Measurements from ENCODE around the gene PNKP. TPM values are rescaled to one million over a fixed set of nuclear protein-coding genes. Genes with fewer than 3 reads are reported as not detected.

The PNKP gene
- total RNA-seq, 1 experiment from 2014 or later: 146 TPM

GRCh38 chr19:49816590-49816989, 50.8 kb downstream of the PNKP start (continued):
- no peak for TF ChIP-seq JUN (CRISPR knock-in tag; IDR thresholded peaks at IDR 0.05)
- no peak for TF ChIP-seq ZNF671 (CRISPR knock-in tag; IDR thresholded peaks at IDR 0.05)
- no peak for TF ChIP-seq ZNF317 (CRISPR knock-in tag; IDR thresholded peaks at IDR 0.05; ENCODE audit: borderline replicate concordance, low read depth)
- TF ChIP-seq KAT7 (CRISPR knock-in tag; IDR thresholded peaks at IDR 0.05; ENCODE audit: borderline replicate concordance): no peak

- H3K4me3 Mint-ChIP-seq: no peak overlapping the region
- peak overlapping the region; percentile 92 for H3K27ac Mint-ChIP-seq
- ChIA-PET POLR2A (interaction anchor here (0.9 to 1.5 kb wide), 4 partner anchors 12 to 138 kb away, joined by 5 to 11 read pairs (median 6); partner anchors contain the start of gene PTOV1), CTCF (interaction anchor here (1.0 to 2.5 kb wide), 14 partner anchors 9 to 174 kb away, joined by 3 to 22 read pairs (median 6); partner anchors contain the start of genes ADM5, AP2A1, PTOV1 and RRAS)
- no peak for DNase-seq (ENCODE audit: low spot score)
- H3K36me3 Mint-ChIP-seq: peaks cover 5% of the 10 kb centered on the region; the same call in 1 of the 2 replicates
- H3K9me3 Mint-ChIP-seq: no peaks in the 10 kb centered on the region
- ATAC-seq: no peak
- peaks cover 5% of the 10 kb centered on the region; the same call in 1 of the 2 replicates for H3K27me3 Mint-ChIP-seq (ENCODE audit: low read depth)
- TF ChIP-seq ZNF671 (CRISPR knock-in tag; IDR thresholded peaks at IDR 0.05): no peak
- no peak for TF ChIP-seq GABPB1 (CRISPR knock-in tag; IDR thresholded peaks at IDR 0.05)
- TF ChIP-seq PRRX2 (CRISPR knock-in tag; IDR thresholded peaks at IDR 0.05): no peak
- H3K4me1 Mint-ChIP-seq: peaks cover 25% of the 10 kb centered on the region
Measured at GRCh38 chr19:49814010-49814409, 53.4 kb downstream of the PNKP start.

DNA sequence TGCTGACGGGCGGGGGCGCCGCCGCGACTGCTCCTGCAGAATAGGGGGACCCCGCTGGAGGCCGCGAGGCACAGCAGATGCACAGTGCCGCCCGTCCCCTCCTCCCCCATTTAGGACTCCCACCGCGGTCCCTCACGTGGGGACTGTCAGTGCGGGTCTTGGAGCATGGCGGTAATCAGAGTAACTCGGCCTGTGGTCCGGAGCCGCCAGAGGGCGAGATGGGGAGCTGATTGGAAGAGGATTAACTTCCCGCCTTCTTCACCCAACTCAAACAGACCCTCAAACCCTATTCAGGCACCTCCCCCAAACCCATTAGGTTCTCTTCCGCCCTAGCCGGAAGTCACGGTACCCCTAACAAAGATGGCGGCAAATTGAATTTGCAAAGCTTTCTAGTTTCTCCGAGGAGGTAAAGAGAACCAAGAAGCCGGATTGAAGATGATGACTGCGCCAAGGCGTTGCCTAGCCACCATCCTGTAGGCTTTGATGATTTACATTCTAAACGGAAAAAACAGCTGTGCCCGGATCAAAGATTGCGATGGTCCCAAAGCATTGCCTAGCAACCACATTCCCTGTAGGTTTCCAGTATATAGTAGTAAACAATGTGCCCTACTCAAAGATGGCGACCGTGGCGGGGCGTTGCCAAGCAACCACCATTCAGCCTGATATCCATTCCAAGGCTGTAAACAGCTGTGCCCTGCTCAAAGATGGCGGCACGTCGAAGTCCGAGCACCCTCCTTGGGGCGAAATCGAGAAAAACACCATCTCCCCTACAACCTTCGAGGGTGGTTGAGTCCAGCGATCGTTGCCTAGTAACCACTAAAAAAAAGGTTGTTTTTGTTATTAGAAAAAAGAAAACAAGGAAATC, 54.1 kb downstream of the PNKP start, which contains the start of gene FUZ:
Gene FUZ, minus strand, starts transcription at position 296 of the 865 bp plus-strand sequence. Its CDS starts 186 bp downstream, at position 110.
- peak; percentile 98 for DNase-seq (ENCODE audit: low spot score)
- Mint-ChIP-seq H3K4me3 (peak within 1 kb of the TSS; percentile 90), H3K27ac (peak within 1 kb of the TSS; percentile 98), H3K9me3 (no peaks in the 10 kb centered on the region), H3K4me1 (peaks cover 26% of the 10 kb centered on the region), H3K36me3 (peaks cover 5% of the 10 kb centered on the region; the same call in 1 of the 2 replicates), H3K27me3 (ENCODE audit: low read depth) (peaks cover 5% of the 10 kb centered on the region; the same call in 1 of the 2 replicates)
- CTCF ChIA-PET: interaction anchor here (0.5 to 2.5 kb wide), 22 partner anchors 9 to 820 kb away, joined by 3 to 22 read pairs (median 4); partner anchors contain the start of genes ADM5, AP2A1, PTOV1 and RRAS
- POLR2A ChIA-PET: interaction anchor here (0.6 to 1.5 kb wide), 8 partner anchors 11 to 173 kb away, joined by 3 to 11 read pairs (median 6); partner anchors contain the start of genes PTOV1 and RRAS
- ATAC-seq: peak; percentile 63
- no peak for TF ChIP-seq CTCF (IDR thresholded peaks at IDR 0.05)
- no peak for TF ChIP-seq RORB (CRISPR knock-in tag; IDR thresholded peaks at IDR 0.05)
- TF ChIP-seq, protein P1, sequence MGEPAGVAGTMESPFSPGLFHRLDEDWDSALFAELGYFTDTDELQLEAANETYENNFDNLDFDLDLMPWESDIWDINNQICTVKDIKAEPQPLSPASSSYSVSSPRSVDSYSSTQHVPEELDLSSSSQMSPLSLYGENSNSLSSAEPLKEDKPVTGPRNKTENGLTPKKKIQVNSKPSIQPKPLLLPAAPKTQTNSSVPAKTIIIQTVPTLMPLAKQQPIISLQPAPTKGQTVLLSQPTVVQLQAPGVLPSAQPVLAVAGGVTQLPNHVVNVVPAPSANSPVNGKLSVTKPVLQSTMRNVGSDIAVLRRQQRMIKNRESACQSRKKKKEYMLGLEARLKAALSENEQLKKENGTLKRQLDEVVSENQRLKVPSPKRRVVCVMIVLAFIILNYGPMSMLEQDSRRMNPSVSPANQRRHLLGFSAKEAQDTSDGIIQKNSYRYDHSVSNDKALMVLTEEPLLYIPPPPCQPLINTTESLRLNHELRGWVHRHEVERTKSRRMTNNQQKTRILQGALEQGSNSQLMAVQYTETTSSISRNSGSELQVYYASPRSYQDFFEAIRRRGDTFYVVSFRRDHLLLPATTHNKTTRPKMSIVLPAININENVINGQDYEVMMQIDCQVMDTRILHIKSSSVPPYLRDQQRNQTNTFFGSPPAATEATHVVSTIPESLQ (CRISPR knock-in tag; IDR thresholded peaks at IDR 0.05): no peak
- TF ChIP-seq, protein P2, sequence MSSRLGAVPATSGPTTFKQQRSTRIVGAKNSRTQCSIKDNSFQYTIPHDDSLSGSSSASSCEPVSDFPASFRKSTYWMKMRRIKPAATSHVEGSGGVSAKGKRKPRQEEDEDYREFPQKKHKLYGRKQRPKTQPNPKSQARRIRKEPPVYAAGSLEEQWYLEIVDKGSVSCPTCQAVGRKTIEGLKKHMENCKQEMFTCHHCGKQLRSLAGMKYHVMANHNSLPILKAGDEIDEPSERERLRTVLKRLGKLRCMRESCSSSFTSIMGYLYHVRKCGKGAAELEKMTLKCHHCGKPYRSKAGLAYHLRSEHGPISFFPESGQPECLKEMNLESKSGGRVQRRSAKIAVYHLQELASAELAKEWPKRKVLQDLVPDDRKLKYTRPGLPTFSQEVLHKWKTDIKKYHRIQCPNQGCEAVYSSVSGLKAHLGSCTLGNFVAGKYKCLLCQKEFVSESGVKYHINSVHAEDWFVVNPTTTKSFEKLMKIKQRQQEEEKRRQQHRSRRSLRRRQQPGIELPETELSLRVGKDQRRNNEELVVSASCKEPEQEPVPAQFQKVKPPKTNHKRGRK (CRISPR knock-in tag; IDR thresholded peaks at IDR 0.05; ENCODE audit: borderline replicate concordance): no peak
- no peak for TF ChIP-seq ZNF121 (CRISPR knock-in tag; IDR thresholded peaks at IDR 0.05)
- TF ChIP-seq ETV6 (CRISPR knock-in tag; IDR thresholded peaks at IDR 0.05): no peak
- 0 out of 2 replicates have a peak, but pooled peaks have one; percentile 20 for TF ChIP-seq NFYB (CRISPR knock-in tag; conservative IDR thresholded peaks at IDR 0.05; ENCODE audit: low read depth)
- TF ChIP-seq, protein P3, sequence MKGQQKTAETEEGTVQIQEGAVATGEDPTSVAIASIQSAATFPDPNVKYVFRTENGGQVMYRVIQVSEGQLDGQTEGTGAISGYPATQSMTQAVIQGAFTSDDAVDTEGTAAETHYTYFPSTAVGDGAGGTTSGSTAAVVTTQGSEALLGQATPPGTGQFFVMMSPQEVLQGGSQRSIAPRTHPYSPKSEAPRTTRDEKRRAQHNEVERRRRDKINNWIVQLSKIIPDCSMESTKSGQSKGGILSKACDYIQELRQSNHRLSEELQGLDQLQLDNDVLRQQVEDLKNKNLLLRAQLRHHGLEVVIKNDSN (CRISPR knock-in tag; IDR thresholded peaks at IDR 0.05): peak; percentile 61
- TF ChIP-seq, protein P4, sequence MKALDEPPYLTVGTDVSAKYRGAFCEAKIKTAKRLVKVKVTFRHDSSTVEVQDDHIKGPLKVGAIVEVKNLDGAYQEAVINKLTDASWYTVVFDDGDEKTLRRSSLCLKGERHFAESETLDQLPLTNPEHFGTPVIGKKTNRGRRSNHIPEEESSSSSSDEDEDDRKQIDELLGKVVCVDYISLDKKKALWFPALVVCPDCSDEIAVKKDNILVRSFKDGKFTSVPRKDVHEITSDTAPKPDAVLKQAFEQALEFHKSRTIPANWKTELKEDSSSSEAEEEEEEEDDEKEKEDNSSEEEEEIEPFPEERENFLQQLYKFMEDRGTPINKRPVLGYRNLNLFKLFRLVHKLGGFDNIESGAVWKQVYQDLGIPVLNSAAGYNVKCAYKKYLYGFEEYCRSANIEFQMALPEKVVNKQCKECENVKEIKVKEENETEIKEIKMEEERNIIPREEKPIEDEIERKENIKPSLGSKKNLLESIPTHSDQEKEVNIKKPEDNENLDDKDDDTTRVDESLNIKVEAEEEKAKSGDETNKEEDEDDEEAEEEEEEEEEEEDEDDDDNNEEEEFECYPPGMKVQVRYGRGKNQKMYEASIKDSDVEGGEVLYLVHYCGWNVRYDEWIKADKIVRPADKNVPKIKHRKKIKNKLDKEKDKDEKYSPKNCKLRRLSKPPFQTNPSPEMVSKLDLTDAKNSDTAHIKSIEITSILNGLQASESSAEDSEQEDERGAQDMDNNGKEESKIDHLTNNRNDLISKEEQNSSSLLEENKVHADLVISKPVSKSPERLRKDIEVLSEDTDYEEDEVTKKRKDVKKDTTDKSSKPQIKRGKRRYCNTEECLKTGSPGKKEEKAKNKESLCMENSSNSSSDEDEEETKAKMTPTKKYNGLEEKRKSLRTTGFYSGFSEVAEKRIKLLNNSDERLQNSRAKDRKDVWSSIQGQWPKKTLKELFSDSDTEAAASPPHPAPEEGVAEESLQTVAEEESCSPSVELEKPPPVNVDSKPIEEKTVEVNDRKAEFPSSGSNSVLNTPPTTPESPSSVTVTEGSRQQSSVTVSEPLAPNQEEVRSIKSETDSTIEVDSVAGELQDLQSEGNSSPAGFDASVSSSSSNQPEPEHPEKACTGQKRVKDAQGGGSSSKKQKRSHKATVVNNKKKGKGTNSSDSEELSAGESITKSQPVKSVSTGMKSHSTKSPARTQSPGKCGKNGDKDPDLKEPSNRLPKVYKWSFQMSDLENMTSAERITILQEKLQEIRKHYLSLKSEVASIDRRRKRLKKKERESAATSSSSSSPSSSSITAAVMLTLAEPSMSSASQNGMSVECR (CRISPR knock-in tag; IDR thresholded peaks at IDR 0.05; ENCODE audit: borderline replicate concordance): 0 out of 2 replicates have a peak, but pooled peaks have one; percentile 37
- TF ChIP-seq NR2C2 (CRISPR knock-in tag; IDR thresholded peaks at IDR 0.05): no peak
- 0 out of 2 replicates have a peak, but pooled peaks have one; percentile 44 for TF ChIP-seq SP1 (CRISPR knock-in tag; conservative IDR thresholded peaks at IDR 0.05)
- no peak for TF ChIP-seq NFATC4 (CRISPR knock-in tag; IDR thresholded peaks at IDR 0.05)
- no peak for TF ChIP-seq RELA (CRISPR knock-in tag; IDR thresholded peaks at IDR 0.05; ENCODE audit: borderline replicate concordance)
- no peak for TF ChIP-seq ELF4 (CRISPR knock-in tag; IDR thresholded peaks at IDR 0.05; ENCODE audit: low read depth)
